Measurements from ENCODE around the gene DKKL1. TPM values are rescaled to one million over a fixed set of nuclear protein-coding genes. Genes with fewer than 3 reads are reported as not detected.

Gene DKKL1
- total RNA-seq, 1 experiment from 2014 or later = 1.0 TPM

DNA sequence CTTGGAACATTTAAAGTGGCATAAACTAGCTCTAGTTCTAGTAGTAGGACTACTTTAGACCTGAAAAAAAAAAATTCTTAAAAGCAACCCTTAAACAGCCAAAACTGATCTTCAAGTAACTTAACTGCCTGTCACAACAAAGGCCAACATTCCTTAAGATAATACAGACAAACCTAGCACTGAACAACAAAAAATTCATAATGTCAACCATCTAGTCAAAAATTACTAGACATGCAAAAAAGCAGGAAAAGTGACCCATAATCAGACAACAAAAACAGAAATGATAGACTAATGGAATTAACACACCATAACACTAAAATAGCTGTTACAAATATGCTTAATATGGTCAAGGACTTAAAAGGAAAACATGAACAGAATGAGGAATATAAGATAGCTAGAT is 45.4 kb upstream of the DKKL1 start:
- Histone ChIP-seq H3K79me2 (ENCODE audit: insufficient read depth, low read length) (no peaks in the 10 kb centered on the region), H3K4me2 (ENCODE audit: low read length) (no peak overlapping the region), H3K4me1 (ENCODE audit: control insufficient read depth in 1 of 2, insufficient read depth in 2 of 2, low read length in 2 of 2) (no peaks in the 10 kb centered on the region), H3K27ac (ENCODE audit: low read depth, low read length) (no peak overlapping the region), H3K36me3 (ENCODE audit: control insufficient read depth in 1 of 2, insufficient read depth in 2 of 2, low read length in 2 of 2) (no peaks in the 10 kb centered on the region; a peak in 1 of 4 replicates), H2AFZ (ENCODE audit: low read depth, low read length, poor library complexity, severe bottlenecking) (no peak overlapping the region), H3K9me2 (ENCODE audit: insufficient read depth) (no peaks in the 10 kb centered on the region), H4K20me1 (ENCODE audit: insufficient read depth) (no peaks in the 10 kb centered on the region), H3K27me3 (ENCODE audit: insufficient read depth, low read length) (no peaks in the 10 kb centered on the region), H3K9ac (ENCODE audit: low read length) (no peak overlapping the region), H3K4me3 (replicated peaks in 1 of 2; ENCODE audit: low read depth in 1 of 2, low read length in 2 of 2) (no peak overlapping the region), H3K9me3 (ENCODE audit: control insufficient read depth in 1 of 2, insufficient read depth in 1 of 2, low read depth in 1 of 2, low read length in 2 of 2) (peaks cover 7 to 18% of the 10 kb centered on the region in 2 experiments)
- ChIA-PET CTCF (interaction anchor here (1.1 kb wide), 1 partner anchor 10 kb away, joined by 5 read pairs; no protein-coding TSS in a partner anchor), RAD21 (ENCODE audit: low non-redundant PET in 1 of 2, low total read pairs in 2 of 2, uncharacterized antibody in 2 of 2, unreplicated experiment in 2 of 2) (no interaction called here), POLR2A (no interaction called here)
- intact Hi-C loops (cut with micrococcal nuclease) = no loop called here
- BruUV-seq (replicated peaks) = no TSS peak
- ATAC-seq (no peak), DNase-seq (ENCODE audit: low read depth, low spot score) (no peak)
- TF ChIP-seq POLR2A (IDR thresholded peaks at IDR 0.05; ENCODE audit: borderline replicate concordance, extremely low read depth, insufficient read depth, insufficient read length) (no peak), MAX (IDR thresholded peaks at IDR 0.05) (no peak), JUND (IDR thresholded peaks at IDR 0.05) (no peak), EZH2 (IDR thresholded peaks at IDR 0.05) (no peak), ATF3 (IDR thresholded peaks at IDR 0.05) (no peak), ZBTB33 (IDR thresholded peaks at IDR 0.05; ENCODE audit: extremely low read depth, insufficient replicate concordance, low read length) (no peak), EGR1 (IDR thresholded peaks at IDR 0.05; ENCODE audit: low read depth) (no peak), ZFX (IDR thresholded peaks at IDR 0.05) (no peak), POLR2AphosphoS5 (IDR thresholded peaks at IDR 0.05; ENCODE audit: low read depth, low read length) (no peak), SP1 (IDR thresholded peaks at IDR 0.05; ENCODE audit: low read depth) (no peak), SRF (IDR thresholded peaks at IDR 0.05; ENCODE audit: low read depth) (no peak), RAD21 (IDR thresholded peaks at IDR 0.05; ENCODE audit: low read depth) (no peak), CBX3 (IDR thresholded peaks at IDR 0.05; ENCODE audit: low read depth) (no peak), YY1 (IDR thresholded peaks at IDR 0.05; ENCODE audit: extremely low read depth, insufficient replicate concordance, low read depth, low read length) (no peak), SIN3A (IDR thresholded peaks at IDR 0.05; ENCODE audit: low read depth) (no peak)
- TF ChIP-seq, protein P1, sequence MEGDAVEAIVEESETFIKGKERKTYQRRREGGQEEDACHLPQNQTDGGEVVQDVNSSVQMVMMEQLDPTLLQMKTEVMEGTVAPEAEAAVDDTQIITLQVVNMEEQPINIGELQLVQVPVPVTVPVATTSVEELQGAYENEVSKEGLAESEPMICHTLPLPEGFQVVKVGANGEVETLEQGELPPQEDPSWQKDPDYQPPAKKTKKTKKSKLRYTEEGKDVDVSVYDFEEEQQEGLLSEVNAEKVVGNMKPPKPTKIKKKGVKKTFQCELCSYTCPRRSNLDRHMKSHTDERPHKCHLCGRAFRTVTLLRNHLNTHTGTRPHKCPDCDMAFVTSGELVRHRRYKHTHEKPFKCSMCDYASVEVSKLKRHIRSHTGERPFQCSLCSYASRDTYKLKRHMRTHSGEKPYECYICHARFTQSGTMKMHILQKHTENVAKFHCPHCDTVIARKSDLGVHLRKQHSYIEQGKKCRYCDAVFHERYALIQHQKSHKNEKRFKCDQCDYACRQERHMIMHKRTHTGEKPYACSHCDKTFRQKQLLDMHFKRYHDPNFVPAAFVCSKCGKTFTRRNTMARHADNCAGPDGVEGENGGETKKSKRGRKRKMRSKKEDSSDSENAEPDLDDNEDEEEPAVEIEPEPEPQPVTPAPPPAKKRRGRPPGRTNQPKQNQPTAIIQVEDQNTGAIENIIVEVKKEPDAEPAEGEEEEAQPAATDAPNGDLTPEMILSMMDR (IDR thresholded peaks at IDR 0.05 in 2 of 3, conservative IDR thresholded peaks at IDR 0.05 in 1 of 3; ENCODE audit: borderline replicate concordance in 1 of 3, insufficient read depth in 1 of 3, low read depth in 2 of 3, low read length in 2 of 3) = no peak
